K562 (cell line): ENCODE results near the gene ZNF474. TPM values are rescaled to one million over a fixed set of nuclear protein-coding genes. Genes with fewer than 3 reads are reported as not detected.

Source experiments
- ATF1 ChIP-seq, 2 experiments: fragments of 450-650 bp in 1 of 2; IDR thresholded peaks; 2 replicates each; pipeline ENCODE4 v1.6.1; 2016; ENCODE audit warnings: missing compliant biosample characterization in 1 of 2, missing genetic modification characterization in 1 of 2
- BACH1 ChIP-seq: fragments of 200-800 bp; sonication (Bioruptor generic); IDR thresholded peaks from 2 replicates; pipeline ENCODE4 v1.6.1; 2016; ENCODE audit warnings: missing genetic modification characterization, missing compliant biosample characterization
- CBX2 ChIP-seq: fragments of 200-600 bp; sonication (generic); IDR thresholded peaks from one replicate; pipeline ENCODE4 v1.6.1; 2012; ENCODE audit warnings: mild to moderate bottlenecking, low read length, inconsistent platforms; ENCODE audit not compliant: insufficient read depth, poor library complexity, severe bottlenecking
- CCNT2 ChIP-seq: IDR thresholded peaks from 2 replicates; pipeline ENCODE4 v1.6.1; 2011; ENCODE audit warnings: borderline replicate concordance, low read depth, mild to moderate bottlenecking, moderate library complexity, mixed read lengths, low read length; ENCODE audit not compliant: insufficient read length; ENCODE audit errors: extremely low read depth
- CREBBP ChIP-seq: IDR thresholded peaks from one replicate; pipeline ENCODE4 v1.6.1; 2012; ENCODE audit warnings: low read depth, mild to moderate bottlenecking, control low read depth, inconsistent platforms, low read length
- FOXA3 ChIP-seq, 2 experiments: fragments of 450-650 bp in 1 of 2; sonication (generic) in 1 of 2; formaldehyde crosslinking; IDR thresholded peaks in 1 of 2; conservative IDR thresholded peaks in 1 of 2; 2 replicates each; pipeline versions ENCODE4 v1.4.0 to v1.8.0; 2020 to 2022; ENCODE audit warnings: mild to moderate bottlenecking in 2 of 2, missing genetic modification reagents in 1 of 2
- FOXM1 ChIP-seq, 2 experiments: fragments of 450-650 bp in 1 of 2; sonication (generic) in 1 of 2; formaldehyde crosslinking in 1 of 2; IDR thresholded peaks; 2 replicates each; pipeline versions ENCODE4 v1.6.1 to v1.9.0; 2017 to 2022; ENCODE audit warnings: low read depth in 2 of 2, mild to moderate bottlenecking in 2 of 2, missing genetic modification reagents in 1 of 2, moderate library complexity in 1 of 2
- HIVEP1 ChIP-seq: fragments of 250-450 bp; sonication (Bioruptor Pico); IDR thresholded peaks from 2 replicates; pipeline ENCODE4 v1.4.0; 2020; ENCODE audit warnings: mild to moderate bottlenecking
- HMBOX1 ChIP-seq: sonication (generic); IDR thresholded peaks from 2 replicates; pipeline ENCODE4 v1.6.1; 2016
- HOMEZ ChIP-seq: fragments of 250-450 bp; sonication (Bioruptor Pico); IDR thresholded peaks from 2 replicates; pipeline ENCODE4 v1.4.0; 2020; ENCODE audit warnings: mild to moderate bottlenecking, moderate library complexity
- KDM2B ChIP-seq: fragments of 250-450 bp; sonication (Bioruptor Pico); IDR thresholded peaks from 2 replicates; pipeline ENCODE4 v1.8.0; 2021; ENCODE audit warnings: mild to moderate bottlenecking, moderate library complexity
- MBD2 ChIP-seq: sonication (generic); IDR thresholded peaks from 2 replicates; pipeline ENCODE4 v1.6.1; 2016; ENCODE audit warnings: low read depth, borderline replicate concordance
- MXI1 ChIP-seq: IDR thresholded peaks from 2 replicates; pipeline ENCODE4 v1.6.1; 2011; ENCODE audit warnings: low read depth, mild to moderate bottlenecking, improper control_type of control experiment, low read length
- NR2C1 ChIP-seq, 2 experiments: fragments of 450-650 bp; IDR thresholded peaks; 2 replicates each; pipeline ENCODE4 v1.6.1; 2017; ENCODE audit warnings: mild to moderate bottlenecking in 2 of 2, antibody characterized with exemption in 1 of 2, inconsistent platforms in 1 of 2, missing compliant biosample characterization in 1 of 2, missing genetic modification characterization in 1 of 2
- POLR2H ChIP-seq: IDR thresholded peaks from 2 replicates; pipeline ENCODE4 v1.6.1; 2016; ENCODE audit warnings: missing genetic modification characterization, low read depth, mild to moderate bottlenecking, control low read depth, missing compliant biosample characterization, moderate library complexity
- SNIP1 ChIP-seq: fragments of 450-650 bp; IDR thresholded peaks from 2 replicates; pipeline ENCODE4 v1.7.1; 2017; ENCODE audit warnings: low read depth, mild to moderate bottlenecking
- SPI1 ChIP-seq: IDR thresholded peaks from 2 replicates; pipeline ENCODE4 v1.6.1; 2011; ENCODE audit warnings: low read depth, low read length, control low read depth, borderline replicate concordance
- TAF7 ChIP-seq: fragments of 450-650 bp; IDR thresholded peaks from 2 replicates; pipeline ENCODE4 v1.6.1; 2016; ENCODE audit warnings: missing genetic modification characterization, missing compliant biosample characterization
- THRB ChIP-seq: fragments of 450-650 bp; formaldehyde crosslinking; conservative IDR thresholded peaks from 2 replicates; pipeline ENCODE4 v1.4.0; 2022; ENCODE audit warnings: mild to moderate bottlenecking, missing genetic modification characterization
- ZFX ChIP-seq: sonication (generic); formaldehyde crosslinking; IDR thresholded peaks from 2 replicates; pipeline ENCODE4 v1.8.0; 2022; ENCODE audit warnings: mild to moderate bottlenecking, missing genetic modification reagents, moderate library complexity
- ZNF740 ChIP-seq, 3 experiments: fragments of 200-800 bp in 1 of 3; sonication (Bioruptor generic) in 1 of 3; sonication (generic) in 1 of 3; formaldehyde crosslinking in 1 of 3; IDR thresholded peaks; 2 replicates each; pipeline versions ENCODE4 v1.6.1 to v1.8.0; 2016 to 2022; ENCODE audit warnings: mild to moderate bottlenecking in 2 of 3, missing compliant biosample characterization in 2 of 3, missing genetic modification characterization in 2 of 3, missing genetic modification reagents in 1 of 3
- polyA plus RNA-seq, 8 experiments: library from polyadenylated mRNA; depleted of rRNA in 4 of 8; stranded (reverse) in 5 of 8; unstranded in 3 of 8; fragments of >200 nt; fragmentation: Nextera tagmentation in 2 of 8; fragmentation: Illumina TruSeq in 1 of 8; extraction: Ambion mirVana in 2 of 8; extraction: Trizol in 1 of 8; gene quantifications; 2 replicates each; pipeline versions ENCODE4 v1.2.1 to v1.2.3, GENCODE V29; 2011 to 2014; ENCODE audit warnings: inconsistent platforms in 1 of 8, missing spikeins in 1 of 8
- total RNA-seq, 7 experiments: library from RNA; depleted of rRNA in 6 of 7; stranded (reverse); fragments of >200 nt in 6 of 7; fragmentation: Illumina TruSeq in 2 of 7; extraction: Trizol in 2 of 7; gene quantifications; 2 replicates each; pipeline versions ENCODE4 v1.2.1 to v1.2.3, GENCODE V29; 2011 to 2021; ENCODE audit warnings: low replicate concordance in 1 of 7

The ZNF474 gene
- total and polyA plus RNA-seq, 9 of the 15 experiments (the other 6 are each of a cell fraction or from before 2014, with no cell fraction given) = 0.16 to 0.62 (median 0.39) TPM

- TF ChIP-seq SPI1 (peak; percentile 80), THRB (CRISPR knock-in tag) (no peak), BACH1 (tag) (no peak), KDM2B (no peak), HIVEP1 (CRISPR knock-in tag) (no peak), TAF7 (tag) (no peak), CREBBP (no peak), MXI1 (no peak), CCNT2 (peak; percentile 65), POLR2H (tag) (no peak), ATF1 (CRISPR knock-in tag; IDR thresholded peaks at IDR 0.05) (no peak), ATF1 (tag; IDR thresholded peaks at IDR 0.05) (peak; percentile 29; the same call in 1 of the 2 replicates), FOXM1 (IDR thresholded peaks at IDR 0.05; ENCODE audit: low read depth) (peak; percentile 93), FOXM1 (CRISPR knock-in tag; IDR thresholded peaks at IDR 0.05; ENCODE audit: low read depth) (no peak), CBX2 (no peak), NR2C1 (IDR thresholded peaks at IDR 0.05) (peak; percentile 67), NR2C1 (tag; IDR thresholded peaks at IDR 0.05) (peak; percentile 18), MBD2 (peak; percentile 63; the same call in 1 of the 2 replicates), ZNF740 (CRISPR knock-in tag; IDR thresholded peaks at IDR 0.05) (no peak), ZNF740 (tag; IDR thresholded peaks at IDR 0.05) (peak in 1 of 2 experiments; percentile 61; a peak in 1 of 4 replicates), HOMEZ (CRISPR knock-in tag) (no peak), SNIP1 (no peak), FOXA3 (CRISPR knock-in tag; conservative IDR thresholded peaks at IDR 0.05 in 1 of 2, IDR thresholded peaks at IDR 0.05 in 1 of 2) (peak in 1 of 2 experiments; percentile 20; a peak in 1 of 4 replicates), ZFX (CRISPR knock-in tag) (peak; percentile 39; the same call in 1 of the 2 replicates), HMBOX1 (peak; percentile 28; the same call in 1 of the 2 replicates)
Measured at GRCh38 chr5:122112733-122113558, 16.4 kb upstream of the ZNF474 start (continued).
